T-cell (primary cell): ENCODE results near the gene NUDT8. TPM values are rescaled to one million over a fixed set of nuclear protein-coding genes. Genes with fewer than 3 reads are reported as not detected.

Experiments
- ATAC-seq, 4 experiments: fragments of 200-7000 bp in 3 of 4; fragments of 150-1000 bp in 1 of 4; cut with Tn5 transposase; replicated peaks in 1 of 4; 1 replicate in 3 of 4; 2 replicates in 1 of 4; pipeline ENCODE4 v1.10.0; 2021; ENCODE audit warnings: moderate library complexity in 3 of 4, mild to moderate bottlenecking in 2 of 4, moderate number of reproducible peaks in 1 of 4
- CTCF ChIA-PET, 2 donors: fragments of 300-600 bp; sonication (Branson Sonifier 250); formaldehyde crosslinking; loops; one replicate each; lab custom pipeline; 2022; ENCODE audit warnings: antibody characterized with exemption in 2 of 2; lab: Charles Lee
- POLR2A ChIA-PET, 2 donors: fragments of 300-600 bp; sonication (Branson Sonifier 250); formaldehyde crosslinking; loops; one replicate each; lab custom pipeline; 2022; ENCODE audit warnings: antibody characterized with exemption in 2 of 2; lab: Charles Lee
- DNase-seq, 35 experiments: peaks; one replicate each; pipeline versions ENCODE4 v3.0.0 to v3.0.0-alpha.2; 2013 to 2023
- H3K27ac ChIP-seq: one replicate; pipeline ENCODE4 v1.5.1; 2013; ENCODE audit warnings: low read length
- H3K27me3 ChIP-seq, 2 experiments: replicated peaks in 1 of 2; 1 replicate in 1 of 2; 2 replicates in 1 of 2; pipeline versions ENCODE4 v1.6.1 to v1.7.0; 2013; ENCODE audit warnings: low read length in 1 of 2, mixed read lengths in 1 of 2; ENCODE audit not compliant: control insufficient read depth in 2 of 2, insufficient read depth in 2 of 2; ENCODE audit errors: extremely low read depth in 1 of 2
- H3K36me3 ChIP-seq, 2 donors: 1 replicate in 1 of 2; 2 replicates in 1 of 2; pipeline versions ENCODE4 v1.6.1 to v1.7.0; 2013; ENCODE audit warnings: low read length in 1 of 2; ENCODE audit not compliant: control insufficient read depth in 2 of 2, insufficient read depth in 1 of 2; ENCODE audit errors: extremely low read depth in 1 of 2
- H3K4me1 ChIP-seq, 2 experiments: 1 replicate in 1 of 2; 2 replicates in 1 of 2; pipeline versions ENCODE4 v1.6.1 to v1.7.0; 2013; ENCODE audit warnings: low read length in 2 of 2, mixed read lengths in 1 of 2; ENCODE audit not compliant: insufficient read depth in 2 of 2, control insufficient read depth in 1 of 2; ENCODE audit errors: extremely low read depth in 1 of 2
- H3K4me3 ChIP-seq, 2 donors: 1 replicate in 1 of 2; 2 replicates in 1 of 2; pipeline versions ENCODE4 v1.5.1 to v1.7.0; 2013; ENCODE audit warnings: mild to moderate bottlenecking in 2 of 2, low read length in 1 of 2, moderate library complexity in 1 of 2; ENCODE audit not compliant: control insufficient read depth in 1 of 2; ENCODE audit errors: extremely low read depth in 1 of 2
- H3K9me3 ChIP-seq: 2 replicates; pipeline ENCODE4 v1.7.0; 2013
- H3K27ac Mint-ChIP-seq, 2 donors: one replicate each; pipeline ENCODE4 v1.8.0; 2020 to 2021; ENCODE audit warnings: mild to moderate bottlenecking in 2 of 2, mixed read lengths in 2 of 2
- H3K27me3 Mint-ChIP-seq, 2 donors: one replicate each; pipeline ENCODE4 v1.8.0; 2021 to 2022; ENCODE audit warnings: mixed read lengths in 2 of 2
- H3K36me3 Mint-ChIP-seq: one replicate; pipeline ENCODE4 v1.8.0; 2021; ENCODE audit warnings: mixed read lengths
- H3K4me1 Mint-ChIP-seq, 3 donors: one replicate each; pipeline ENCODE4 v1.8.0; 2020 to 2022; ENCODE audit warnings: mixed read lengths in 3 of 3, mild to moderate bottlenecking in 1 of 3
- H3K4me3 Mint-ChIP-seq, 3 donors: one replicate each; pipeline ENCODE4 v1.8.0; 2020 to 2022; ENCODE audit warnings: mild to moderate bottlenecking in 3 of 3, mixed read lengths in 3 of 3, moderate library complexity in 3 of 3
- H3K9me3 Mint-ChIP-seq, 3 donors: one replicate each; pipeline ENCODE4 v1.8.0; 2020 to 2022; ENCODE audit warnings: mixed read lengths in 3 of 3
- WGBS: methylation state at CpG from one replicate; pipeline ENCODE4 v1.1.5; 2013; ENCODE audit warnings: missing lambda C conversion rate; ENCODE audit not compliant: insufficient coverage; 5-methylcytosine and 5-hydroxymethylcytosine counted together
- total RNA-seq, 35 experiments: library from RNA in 6 of 35; stranded (reverse) in 6 of 35; fragments of 120-200 nt in 1 of 35; gene quantifications; one replicate each; pipeline versions ENCODE4 v1.2.1 to v1.2.4 and lab custom pipeline; 2013 to 2026

Gene NUDT8
- total RNA-seq, 5 donors from 2014 or later (not counting 1 experiment from before 2014, with no cell fraction given): 1.5 to 8.0 (median 4.5) TPM

DNA sequence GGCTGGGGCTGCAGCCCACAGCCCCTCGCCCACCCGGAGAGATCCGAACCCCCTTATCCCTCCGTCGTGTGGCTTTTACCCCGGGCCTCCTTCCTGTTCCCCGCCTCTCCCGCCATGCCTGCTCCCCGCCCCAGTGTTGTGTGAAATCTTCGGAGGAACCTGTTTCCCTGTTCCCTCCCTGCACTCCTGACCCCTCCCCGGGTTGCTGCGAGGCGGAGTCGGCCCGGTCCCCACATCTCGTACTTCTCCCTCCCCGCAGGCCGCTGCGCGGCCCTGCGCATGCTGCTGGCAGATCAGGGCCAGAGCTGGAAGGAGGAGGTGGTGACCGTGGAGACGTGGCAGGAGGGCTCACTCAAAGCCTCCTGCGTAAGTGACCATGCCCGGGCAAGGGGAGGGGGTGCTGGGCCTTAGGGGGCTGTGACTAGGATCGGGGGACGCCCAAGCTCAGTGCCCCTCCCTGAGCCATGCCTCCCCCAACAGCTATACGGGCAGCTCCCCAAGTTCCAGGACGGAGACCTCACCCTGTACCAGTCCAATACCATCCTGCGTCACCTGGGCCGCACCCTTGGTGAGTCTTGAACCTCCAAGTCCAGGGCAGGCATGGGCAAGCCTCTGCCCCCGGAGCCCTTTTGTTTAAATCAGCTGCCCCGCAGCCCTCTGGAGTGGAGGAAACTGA, 45.4 kb downstream of the NUDT8 start:
- Mint-ChIP-seq H3K4me1 (peaks cover 39 to 51% (median 42%) of the 10 kb centered on the region in 3 donors), H3K27me3 (peaks cover 0 to 1% of the 10 kb centered on the region in 2 donors), H3K36me3 (peaks cover 19% of the 10 kb centered on the region), H3K27ac (peak overlapping the region; percentile 58 to 90), H3K4me3 (peak overlapping the region; percentile 71 to 79 (median 72)), H3K9me3 (no peaks in the 10 kb centered on the region)
- DNase-seq (peak in 12 of 35 experiments; percentile 16 to 41 (median 24)), ATAC-seq (peak; percentile 10 to 24 (median 19))
- peaks cover 0 to 5% of the 10 kb centered on the region in 2 experiments for H3K27me3 ChIP-seq
- ChIA-PET CTCF (no interaction called here), POLR2A (interaction anchor here in 1 of 2 donors (0.6 kb wide), 1 partner anchor 24 kb away, joined by 5 read pairs; no protein-coding TSS in a partner anchor)
- peaks cover 5 to 29% of the 10 kb centered on the region in 2 experiments for H3K4me1 ChIP-seq
- peaks cover 0 to 2% of the 10 kb centered on the region in 2 donors for H3K36me3 ChIP-seq
- H3K27ac ChIP-seq: peak overlapping the region; percentile 76
- H3K4me3 ChIP-seq: peak overlapping the region in 1 of 2 donors; percentile 62
- 80% methylated on average over 5 of the region's 33 CpGs for WGBS
- no peaks in the 10 kb centered on the region for H3K9me3 ChIP-seq

DNA sequence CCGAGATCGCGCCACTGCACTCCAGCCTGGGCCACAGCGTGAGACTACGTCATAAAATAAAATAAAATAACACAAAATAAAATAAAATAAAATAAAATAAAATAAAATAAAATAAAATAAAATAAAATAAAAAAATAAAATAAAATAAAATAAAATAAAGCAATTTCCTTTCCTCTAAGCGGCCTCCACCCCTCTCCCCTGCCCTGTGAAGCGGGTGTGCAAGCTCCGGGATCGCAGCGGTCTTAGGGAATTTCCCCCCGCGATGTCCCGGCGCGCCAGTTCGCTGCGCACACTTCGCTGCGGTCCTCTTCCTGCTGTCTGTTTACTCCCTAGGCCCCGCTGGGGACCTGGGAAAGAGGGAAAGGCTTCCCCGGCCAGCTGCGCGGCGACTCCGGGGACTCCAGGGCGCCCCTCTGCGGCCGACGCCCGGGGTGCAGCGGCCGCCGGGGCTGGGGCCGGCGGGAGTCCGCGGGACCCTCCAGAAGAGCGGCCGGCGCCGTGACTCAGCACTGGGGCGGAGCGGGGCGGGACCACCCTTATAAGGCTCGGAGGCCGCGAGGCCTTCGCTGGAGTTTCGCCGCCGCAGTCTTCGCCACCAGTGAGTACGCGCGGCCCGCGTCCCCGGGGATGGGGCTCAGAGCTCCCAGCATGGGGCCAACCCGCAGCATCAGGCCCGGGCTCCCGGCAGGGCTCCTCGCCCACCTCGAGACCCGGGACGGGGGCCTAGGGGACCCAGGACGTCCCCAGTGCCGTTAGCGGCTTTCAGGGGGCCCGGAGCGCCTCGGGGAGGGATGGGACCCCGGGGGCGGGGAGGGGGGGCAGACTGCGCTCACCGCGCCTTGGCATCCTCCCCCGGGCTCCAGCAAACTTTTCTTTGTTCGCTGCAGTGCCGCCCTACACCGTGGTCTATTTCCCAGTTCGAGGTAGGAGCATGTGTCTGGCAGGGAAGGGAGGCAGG, 46.2 kb downstream of the NUDT8 start, which contains the start of gene GSTP1:
Gene GSTP1 (plus strand): TSS at position 566 of the 958 bp plus-strand sequence. CDS start 32 bp downstream, at position 598.
- Histone ChIP-seq H3K27ac (peak within 1 kb of the TSS; percentile 76), H3K36me3 (peaks cover 0 to 2% of the 10 kb centered on the region in 2 donors), H3K4me3 (peak within 1 kb of the TSS; percentile 62 to 81), H3K27me3 (peaks cover 0 to 9% of the 10 kb centered on the region in 2 experiments), H3K4me1 (peaks cover 5 to 33% of the 10 kb centered on the region in 2 experiments), H3K9me3 (no peaks in the 10 kb centered on the region)
- ATAC-seq: peak; percentile 83 to 89 (median 87)
- Mint-ChIP-seq H3K27ac (peak within 1 kb of the TSS; percentile 94), H3K9me3 (no peaks in the 10 kb centered on the region), H3K4me1 (peaks cover 43 to 56% (median 47%) of the 10 kb centered on the region in 3 donors), H3K27me3 (peaks cover 0 to 5% of the 10 kb centered on the region in 2 donors), H3K4me3 (peak within 1 kb of the TSS; percentile 85 to 93 (median 86)), H3K36me3 (peaks cover 19% of the 10 kb centered on the region)
- peak; percentile 25 to 85 (median 62) for DNase-seq
- WGBS: under 1% methylated on average over 61 of the region's 81 CpGs
- CTCF ChIA-PET: no interaction called here
- POLR2A ChIA-PET: no interaction called here

DNA sequence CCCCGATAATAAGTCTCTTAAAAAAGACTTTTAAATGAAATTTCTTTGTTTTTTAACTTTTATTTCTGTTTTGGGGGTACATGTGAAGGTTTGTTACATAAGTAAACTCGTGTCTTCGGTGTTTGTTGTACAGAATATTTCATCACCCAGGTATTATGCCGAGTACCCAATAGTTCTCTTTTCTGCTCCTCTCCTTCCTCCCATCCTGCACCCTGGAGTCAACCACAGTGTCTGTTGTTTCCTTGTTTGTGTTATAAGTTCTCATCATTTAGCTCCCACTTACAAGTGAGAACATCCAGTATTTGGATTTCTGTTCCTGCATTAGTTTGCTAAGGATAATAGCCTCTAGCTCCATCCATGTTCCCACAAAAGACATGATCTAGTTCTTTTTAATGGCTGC, 47.7 kb downstream of the NUDT8 start:
- Mint-ChIP-seq H3K27ac (peak overlapping the region in 1 of 2 donors; percentile 78), H3K27me3 (peaks cover 7 to 8% of the 10 kb centered on the region in 2 donors), H3K4me3 (peak overlapping the region; percentile 58 to 85 (median 70)), H3K4me1 (peaks cover 43 to 56% (median 46%) of the 10 kb centered on the region in 3 donors), H3K9me3 (no peaks in the 10 kb centered on the region), H3K36me3 (peaks cover 15% of the 10 kb centered on the region)
- no CpG with 5 or more reads among the region's 4 CpGs for WGBS
- Histone ChIP-seq H3K4me1 (peaks cover 5 to 33% of the 10 kb centered on the region in 2 experiments), H3K36me3 (peaks cover 0 to 2% of the 10 kb centered on the region in 2 donors), H3K4me3 (no peak overlapping the region), H3K27ac (no peak overlapping the region), H3K27me3 (peaks cover 0 to 25% of the 10 kb centered on the region in 2 experiments), H3K9me3 (no peaks in the 10 kb centered on the region)
- no peak for DNase-seq
- POLR2A ChIA-PET: no interaction called here
- ATAC-seq: no peak
- CTCF ChIA-PET: no interaction called here

GRCh38 chr11:67581469-67581868, 48.3 kb downstream of the NUDT8 start:
- 93% methylated on average over 7 of the region's 11 CpGs for WGBS
- Mint-ChIP-seq H3K9me3 (no peaks in the 10 kb centered on the region), H3K4me1 (peaks cover 41 to 52% (median 43%) of the 10 kb centered on the region in 3 donors), H3K27ac (no peak overlapping the region), H3K4me3 (no peak overlapping the region), H3K27me3 (peaks cover 10% of the 10 kb centered on the region in 2 donors), H3K36me3 (peaks cover 10% of the 10 kb centered on the region)
- H3K36me3 ChIP-seq: peaks cover 0 to 2% of the 10 kb centered on the region in 2 donors
- H3K9me3 ChIP-seq: no peaks in the 10 kb centered on the region
- ATAC-seq (no peak), DNase-seq (no peak)
- no peak overlapping the region for H3K27ac ChIP-seq
- H3K4me3 ChIP-seq: no peak overlapping the region
- CTCF ChIA-PET: no interaction called here
- POLR2A ChIA-PET: no interaction called here
- H3K27me3 ChIP-seq: peaks cover 0 to 30% of the 10 kb centered on the region in 2 experiments
- peaks cover 5 to 33% of the 10 kb centered on the region in 2 experiments for H3K4me1 ChIP-seq

DNA sequence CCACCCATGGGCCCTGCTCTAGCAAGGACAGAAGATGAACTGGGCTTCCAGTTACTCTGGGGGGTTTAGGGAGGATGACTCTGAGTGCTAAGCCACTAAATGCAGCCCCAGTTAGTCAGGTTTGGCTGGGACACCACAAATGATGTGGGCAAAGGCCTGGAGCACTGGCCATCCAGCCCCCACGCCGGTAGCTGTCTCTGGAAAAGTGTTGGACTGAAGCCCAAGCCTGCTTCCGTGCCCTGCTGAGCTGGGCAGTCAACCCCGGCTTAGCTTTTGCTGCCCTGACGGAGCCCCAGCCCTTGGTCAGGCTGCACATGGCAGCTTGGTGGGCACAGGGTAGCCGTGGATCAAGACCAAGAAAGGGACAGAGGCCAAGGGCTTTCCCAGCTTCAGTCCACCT, 51.8 kb downstream of the NUDT8 start:
- CTCF ChIA-PET: no interaction called here
- Mint-ChIP-seq H3K36me3 (no peaks in the 10 kb centered on the region), H3K4me3 (no peak overlapping the region), H3K4me1 (peaks cover 23 to 28% (median 26%) of the 10 kb centered on the region in 3 donors), H3K27ac (no peak overlapping the region), H3K9me3 (no peaks in the 10 kb centered on the region), H3K27me3 (peaks cover 15 to 23% of the 10 kb centered on the region in 2 donors)
- ATAC-seq (no peak), DNase-seq (no peak)
- Histone ChIP-seq H3K27me3 (peaks cover 0 to 48% of the 10 kb centered on the region in 2 experiments), H3K27ac (no peak overlapping the region), H3K4me3 (no peak overlapping the region), H3K4me1 (peaks cover 5 to 15% of the 10 kb centered on the region in 2 experiments), H3K36me3 (no peaks in the 10 kb centered on the region), H3K9me3 (no peaks in the 10 kb centered on the region)
- POLR2A ChIA-PET: no interaction called here
- 91% methylated on average over 6 of the region's 6 CpGs for WGBS
